Activated CD4-positive, alpha-beta memory T cell treated with anti-CD3 and anti-CD28 coated beads for 36 hours (primary cell): ENCODE results near the gene CMTM1. TPM values are rescaled to one million over a fixed set of nuclear protein-coding genes. Genes with fewer than 3 reads are reported as not detected.
"Not testable (repeated sequence)": the region's sequence is repeated elsewhere in the genome, so short reads cannot be mapped to it uniquely, and the experiment has no call there.

Experiments used
- CTCF ChIA-PET: fragments of 350-600 bp; sonication (Branson Sonifier 250); formaldehyde crosslinking; loops from one replicate; lab custom pipeline; 2021; ENCODE audit warnings: antibody characterized with exemption, inconsistent platforms; lab: Charles Lee
- POLR2A ChIA-PET: fragments of 350-600 bp; sonication (Branson Sonifier 250); formaldehyde crosslinking; loops from one replicate; lab custom pipeline; 2021; ENCODE audit warnings: antibody characterized with exemption; lab: Charles Lee
- DNase-seq: peaks from one replicate; pipeline ENCODE4 v3.0.0-alpha.2; 2020
- H3K27ac Mint-ChIP-seq: one replicate; pipeline ENCODE4 v1.8.0; 2021; ENCODE audit warnings: mixed read lengths
- H3K27me3 Mint-ChIP-seq: one replicate; pipeline ENCODE4 v1.8.0; 2021; ENCODE audit warnings: mixed read lengths
- H3K36me3 Mint-ChIP-seq: one replicate; pipeline ENCODE4 v1.8.0; 2021; ENCODE audit warnings: mixed read lengths
- H3K4me1 Mint-ChIP-seq: one replicate; pipeline ENCODE4 v1.8.0; 2021; ENCODE audit warnings: low read depth, mixed read lengths
- H3K4me3 Mint-ChIP-seq: one replicate; pipeline ENCODE4 v1.8.0; 2021; ENCODE audit warnings: mild to moderate bottlenecking, mixed read lengths
- H3K9me3 Mint-ChIP-seq: one replicate; pipeline ENCODE4 v1.8.0; 2021; ENCODE audit warnings: mixed read lengths
- intact Hi-C: fragments of 100-400 bp; cut with micrococcal nuclease; formaldehyde crosslinking; loops from one replicate; pipeline ENCODE4 v1.15.1; 2023
- total RNA-seq, 2 experiments: library from RNA; stranded (reverse); gene quantifications; one replicate each; pipeline ENCODE4 v1.2.3, GENCODE V29; 2021

CMTM1 gene
- total RNA-seq, 2 experiments from 2014 or later = 10.1 to 11.5 TPM

DNA sequence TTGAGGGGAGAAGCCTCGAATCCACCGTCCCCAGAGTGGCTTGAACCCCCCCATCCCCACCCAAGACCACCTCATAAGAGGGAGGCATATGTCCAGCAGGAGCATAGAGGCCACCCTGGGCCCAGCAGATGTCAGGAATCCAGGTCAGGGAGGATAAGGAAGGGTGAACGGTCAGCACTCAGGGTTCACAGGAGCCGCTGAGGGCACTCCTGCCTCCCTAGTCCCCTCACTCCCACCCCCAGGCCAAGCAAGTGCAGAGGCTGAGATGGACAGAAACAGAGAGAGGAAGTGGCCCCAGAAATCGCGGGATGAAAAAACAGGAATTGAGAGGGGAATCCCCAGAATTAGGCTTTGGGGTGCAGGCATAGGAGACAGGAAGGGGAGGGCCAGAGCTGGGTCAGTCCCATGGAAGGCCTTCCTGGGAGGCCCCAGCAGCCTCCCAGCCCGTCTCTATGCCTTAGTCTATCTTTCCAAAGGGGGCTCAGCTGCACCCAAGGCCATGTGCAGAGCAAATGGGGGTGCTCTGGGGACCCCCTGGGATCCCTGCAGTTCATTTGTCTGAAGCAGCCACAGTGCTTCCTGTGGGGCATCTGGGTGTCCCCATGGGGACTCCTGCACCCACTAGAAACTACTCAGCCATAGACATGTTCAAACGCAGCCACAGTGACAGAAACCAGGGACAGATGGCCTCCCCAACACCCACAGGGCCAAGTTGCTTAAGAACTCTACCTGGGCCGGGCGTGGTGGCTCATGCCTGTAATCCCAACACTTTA lies 39.9 kb downstream of the CMTM1 start:
- ChIA-PET POLR2A (interaction anchor here (0.6 to 2.8 kb wide), 2 partner anchors 42 to 410 kb away, joined by 3 to 15 read pairs; no protein-coding TSS in a partner anchor), CTCF (interaction anchor here (1.0 to 3.7 kb wide), 6 partner anchors 8 to 200 kb away, joined by 3 to 30 read pairs (median 14); no protein-coding TSS in a partner anchor)
- Mint-ChIP-seq H3K4me3 (peak overlapping the region; percentile 74), H3K4me1 (peaks cover 38% of the 10 kb centered on the region), H3K27me3 (no peaks in the 10 kb centered on the region), H3K27ac (peak overlapping the region; percentile 83), H3K9me3 (peaks cover 3% of the 10 kb centered on the region), H3K36me3 (peaks cover 19% of the 10 kb centered on the region)
- DNase-seq = peak; percentile 25
- intact Hi-C loops = loop anchor here (2.0 to 5.0 kb wide), 5 partner anchors 15 to 266 kb away; partner anchors contain the start of genes CMTM4 and DYNC1LI2

DNA sequence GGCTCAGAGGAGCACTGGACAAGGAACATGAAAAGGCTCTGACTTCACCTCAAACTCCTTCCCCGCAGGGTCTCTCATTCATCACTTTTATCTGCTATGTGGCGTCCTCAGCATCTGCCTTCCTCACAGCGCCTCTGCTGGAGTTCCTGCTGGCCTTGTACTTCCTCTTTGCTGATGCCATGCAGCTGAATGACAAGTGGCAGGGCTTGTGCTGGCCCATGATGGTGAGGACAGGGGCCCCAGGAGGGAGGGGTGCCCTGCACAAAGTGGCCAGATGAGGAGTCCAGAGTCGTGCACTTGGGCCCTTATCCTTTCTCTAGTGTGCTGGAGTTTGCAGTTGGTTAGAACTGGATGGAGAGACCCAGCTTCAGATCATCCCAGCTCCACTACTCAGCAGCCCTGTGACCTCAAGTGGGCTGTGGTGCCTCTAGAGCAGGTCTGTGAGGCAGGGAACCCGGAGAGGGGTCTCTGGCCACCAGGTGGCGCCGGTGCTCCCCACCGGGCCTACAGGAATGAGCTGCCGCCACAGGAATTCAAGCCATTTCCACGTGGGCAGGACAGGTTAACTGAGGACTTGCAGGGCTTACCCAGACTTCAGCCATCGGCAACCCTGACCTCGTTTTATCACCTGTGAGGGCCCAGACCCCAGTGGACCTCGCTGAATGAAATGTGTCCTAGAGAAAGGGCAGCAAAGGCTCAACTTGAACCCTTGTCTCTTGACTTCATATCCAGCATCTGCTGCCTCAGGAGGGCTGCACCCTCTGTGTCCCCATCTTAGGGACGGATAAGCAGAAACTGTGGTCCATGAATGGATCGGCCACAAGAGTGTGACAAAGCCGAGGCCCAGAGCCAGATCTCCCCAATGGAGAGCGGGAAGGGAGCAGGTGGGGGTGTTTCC lies 42.3 kb downstream of the CMTM1 start:
- H3K36me3 Mint-ChIP-seq = peaks cover 30% of the 10 kb centered on the region
- ChIA-PET POLR2A (interaction anchor here (0.8 to 1.4 kb wide), 3 partner anchors 45 to 87 kb away, joined by 3 read pairs; no protein-coding TSS in a partner anchor), CTCF (interaction anchor here (0.6 to 3.7 kb wide), 48 partner anchors 9 to 266 kb away, joined by 3 to 33 read pairs (median 4); partner anchors contain the start of genes CKLF, CMTM2, CMTM4 and DYNC1LI2)
- intact Hi-C loops = loop anchor here (2.0 to 5.0 kb wide), 4 partner anchors 42 to 264 kb away; partner anchors contain the start of genes CMTM4 and DYNC1LI2
- H3K27me3 Mint-ChIP-seq = no peaks in the 10 kb centered on the region
- H3K27ac Mint-ChIP-seq = peak overlapping the region; percentile 62
- peak; percentile 89 for DNase-seq
- H3K4me3 Mint-ChIP-seq = no peak overlapping the region
- peaks cover 34% of the 10 kb centered on the region for H3K4me1 Mint-ChIP-seq
- no peaks in the 10 kb centered on the region for H3K9me3 Mint-ChIP-seq

DNA sequence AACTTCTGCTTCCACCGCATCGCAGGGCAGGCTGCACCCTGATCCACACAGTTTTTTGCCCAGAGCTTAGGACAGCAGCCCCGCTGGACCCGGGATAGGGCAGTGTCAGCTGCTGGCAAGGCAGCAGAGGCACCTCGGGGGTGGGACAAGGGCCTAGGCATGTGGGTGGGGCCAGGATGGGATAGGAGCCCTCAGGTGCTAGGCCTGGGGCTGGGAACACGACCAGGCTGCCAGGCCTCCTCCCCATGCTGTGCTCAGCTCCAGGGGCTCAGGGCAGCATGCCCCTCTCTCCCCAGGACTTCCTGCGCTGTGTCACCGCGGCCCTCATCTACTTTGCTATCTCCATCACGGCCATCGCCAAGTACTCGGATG lies 42.9 kb downstream of the CMTM1 start:
- CTCF ChIA-PET = interaction anchor here (0.6 to 3.7 kb wide), 43 partner anchors 8 to 266 kb away, joined by 3 to 33 read pairs (median 5); partner anchors contain the start of genes CKLF, CMTM2, CMTM4 and DYNC1LI2
- peaks cover 28% of the 10 kb centered on the region for H3K4me1 Mint-ChIP-seq
- peaks cover 30% of the 10 kb centered on the region for H3K36me3 Mint-ChIP-seq
- DNase-seq = no peak
- POLR2A ChIA-PET = interaction anchor here (0.8 to 1.4 kb wide), 2 partner anchors 87 kb away, joined by 3 read pairs; no protein-coding TSS in a partner anchor
- no peak overlapping the region for H3K4me3 Mint-ChIP-seq
- no peaks in the 10 kb centered on the region for H3K9me3 Mint-ChIP-seq
- intact Hi-C loops = loop anchor here (2.0 to 5.0 kb wide), 4 partner anchors 42 to 263 kb away; partner anchors contain the start of genes CMTM4 and DYNC1LI2
- no peak overlapping the region for H3K27ac Mint-ChIP-seq
- no peaks in the 10 kb centered on the region for H3K27me3 Mint-ChIP-seq

DNA sequence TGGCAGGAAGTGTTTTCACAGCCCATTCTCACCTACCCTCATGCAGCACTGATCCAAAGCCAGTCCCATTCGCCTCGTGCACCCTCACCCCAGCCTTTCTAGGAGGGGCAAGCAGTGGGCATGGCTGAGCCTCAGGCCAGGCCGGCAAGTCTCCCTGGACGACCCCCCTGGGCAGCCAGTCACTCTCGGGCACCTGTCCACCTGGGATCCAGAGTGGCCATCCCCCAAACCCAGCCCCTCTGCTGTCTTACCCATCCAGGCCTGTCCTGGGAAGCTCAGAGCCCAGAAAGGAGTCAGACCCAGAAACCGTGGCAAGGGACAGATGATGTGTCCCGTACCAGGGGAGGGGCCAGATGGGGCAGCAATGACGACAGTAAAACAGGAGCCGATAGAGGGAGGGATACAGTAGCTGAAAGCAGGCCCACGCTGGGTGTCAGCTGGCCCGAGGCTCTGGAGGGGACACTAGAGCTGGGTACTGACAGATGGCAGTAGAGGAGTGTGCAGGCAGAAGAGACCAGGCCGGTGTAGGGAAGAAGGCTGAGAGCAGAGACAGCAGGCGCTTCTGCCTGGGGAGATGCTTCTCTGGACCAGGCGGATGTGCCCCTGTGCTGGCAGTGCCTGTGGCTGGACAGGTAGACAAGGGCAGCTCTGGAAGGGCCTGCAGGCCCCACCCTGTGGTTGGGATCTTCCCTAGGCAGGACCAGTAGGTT lies 44.0 kb downstream of the CMTM1 start:
- no peaks in the 10 kb centered on the region for H3K27me3 Mint-ChIP-seq

DNA sequence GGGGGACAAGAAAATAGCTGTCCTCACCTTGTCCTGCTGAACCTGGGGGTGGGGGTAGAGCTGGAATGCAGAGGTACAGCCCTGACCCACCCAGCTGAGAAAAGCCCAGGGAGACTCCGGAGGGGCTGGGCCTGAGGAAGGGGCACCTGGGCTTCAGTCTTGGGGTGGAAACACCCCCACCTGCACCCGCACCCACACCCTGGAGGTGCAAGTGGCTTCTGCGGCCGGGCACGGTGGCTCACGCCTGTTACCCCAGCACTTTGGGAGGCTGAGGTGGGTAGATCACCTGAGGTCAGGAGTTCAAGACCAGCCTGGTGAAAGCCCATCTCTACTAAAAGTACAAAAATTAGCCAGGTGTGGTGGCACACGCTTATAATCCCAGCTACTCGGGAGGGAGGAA lies 45.7 kb downstream of the CMTM1 start:
- H3K36me3 Mint-ChIP-seq = peaks cover 27% of the 10 kb centered on the region
- H3K4me3 Mint-ChIP-seq, H3K27ac Mint-ChIP-seq, DNase-seq, POLR2A ChIA-PET, H3K9me3 Mint-ChIP-seq, intact Hi-C loops, H3K27me3 Mint-ChIP-seq: not testable (repeated sequence)
- H3K4me1 Mint-ChIP-seq = peaks cover 22% of the 10 kb centered on the region
- CTCF ChIA-PET = interaction anchor here (0.6 to 1.3 kb wide), 4 partner anchors 39 to 256 kb away, joined by 3 to 5 read pairs (median 4); no protein-coding TSS in a partner anchor

More for the DNA sequence above, 44.0 kb downstream of the CMTM1 start:
- intact Hi-C loops = no loop called here
- POLR2A ChIA-PET = interaction anchor here (0.7 kb wide), 1 partner anchor 257 kb away, joined by 3 read pairs; no protein-coding TSS in a partner anchor
- no peak for DNase-seq
- CTCF ChIA-PET = interaction anchor here (0.6 to 2.3 kb wide), 4 partner anchors 24 to 258 kb away, joined by 3 to 10 read pairs (median 3); partner anchors contain the start of gene DYNC1LI2
- Mint-ChIP-seq H3K4me1 (peaks cover 28% of the 10 kb centered on the region), H3K4me3 (no peak overlapping the region), H3K9me3 (no peaks in the 10 kb centered on the region), H3K27ac (no peak overlapping the region), H3K36me3 (peaks cover 30% of the 10 kb centered on the region)

DNA sequence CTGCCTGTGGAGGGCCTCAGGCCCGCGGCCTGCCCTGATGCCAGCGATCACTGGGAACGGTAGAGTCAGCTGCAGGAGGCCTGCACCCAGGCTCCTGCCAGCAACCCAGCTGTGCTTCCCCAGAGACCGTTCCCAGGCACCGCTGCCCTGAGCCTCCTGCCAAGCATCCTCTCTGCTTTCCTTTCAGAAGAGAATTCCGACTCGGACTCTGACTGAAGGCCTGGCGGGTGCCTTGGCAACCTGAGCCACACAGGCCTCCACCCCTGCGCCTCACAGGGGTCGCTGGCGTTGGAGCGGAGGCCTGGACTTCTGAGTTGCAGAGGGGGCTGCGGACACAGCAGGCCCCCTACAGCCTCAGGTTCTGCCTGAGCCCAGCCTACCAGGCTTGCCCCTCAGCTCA lies 46.2 kb downstream of the CMTM1 start:
- peaks cover 17% of the 10 kb centered on the region for H3K4me1 Mint-ChIP-seq
- ChIA-PET CTCF (interaction anchor here (0.7 to 1.3 kb wide), 3 partner anchors 39 to 256 kb away, joined by 4 to 5 read pairs (median 4); no protein-coding TSS in a partner anchor), POLR2A (no interaction called here)
- H3K27me3 Mint-ChIP-seq = no peaks in the 10 kb centered on the region
- H3K27ac Mint-ChIP-seq = no peak overlapping the region
- H3K9me3 Mint-ChIP-seq = no peaks in the 10 kb centered on the region
- intact Hi-C loops = no loop called here
- DNase-seq = no peak
- peaks cover 27% of the 10 kb centered on the region for H3K36me3 Mint-ChIP-seq
- H3K4me3 Mint-ChIP-seq = no peak overlapping the region

DNA sequence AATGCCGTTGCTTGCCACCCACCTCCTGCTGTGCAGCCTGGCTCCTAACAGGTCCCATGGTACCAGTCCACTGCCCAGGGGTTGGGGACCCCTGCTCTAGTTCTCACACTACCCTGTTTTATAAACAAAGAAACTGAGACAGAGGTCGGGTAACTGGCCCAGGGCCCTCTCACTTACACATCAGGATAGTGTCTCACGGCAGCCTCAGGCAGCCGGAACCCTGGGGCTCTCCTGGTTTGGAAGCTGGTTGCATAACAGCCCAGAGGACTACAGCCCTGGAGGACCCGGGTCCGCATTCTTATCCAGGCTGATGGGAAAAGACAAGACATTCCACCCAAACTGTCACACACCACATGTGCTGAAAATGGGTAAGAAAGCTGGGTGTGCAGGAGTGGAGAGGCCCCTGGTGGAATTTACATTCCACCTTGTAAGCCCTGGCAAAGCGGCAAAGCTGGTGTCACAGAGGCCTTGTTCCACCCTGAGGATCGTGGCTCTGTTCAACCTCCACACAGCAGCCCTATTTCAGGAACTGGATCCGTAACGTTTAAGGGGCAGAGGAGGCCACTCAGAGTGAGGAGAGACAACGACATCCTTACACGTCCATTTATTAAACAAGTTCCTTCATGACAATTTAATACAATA lies 48.0 kb downstream of the CMTM1 start:
- intact Hi-C loops = no loop called here
- Mint-ChIP-seq H3K27ac (no peak overlapping the region), H3K9me3 (no peaks in the 10 kb centered on the region), H3K4me3 (no peak overlapping the region), H3K36me3 (peaks cover 27% of the 10 kb centered on the region), H3K27me3 (no peaks in the 10 kb centered on the region), H3K4me1 (peaks cover 4% of the 10 kb centered on the region)
- no peak for DNase-seq
- ChIA-PET POLR2A (no interaction called here), CTCF (interaction anchor here (1.1 to 1.2 kb wide), 2 partner anchors 10 to 37 kb away, joined by 3 to 5 read pairs; partner anchors contain the start of gene CMTM3)

DNA sequence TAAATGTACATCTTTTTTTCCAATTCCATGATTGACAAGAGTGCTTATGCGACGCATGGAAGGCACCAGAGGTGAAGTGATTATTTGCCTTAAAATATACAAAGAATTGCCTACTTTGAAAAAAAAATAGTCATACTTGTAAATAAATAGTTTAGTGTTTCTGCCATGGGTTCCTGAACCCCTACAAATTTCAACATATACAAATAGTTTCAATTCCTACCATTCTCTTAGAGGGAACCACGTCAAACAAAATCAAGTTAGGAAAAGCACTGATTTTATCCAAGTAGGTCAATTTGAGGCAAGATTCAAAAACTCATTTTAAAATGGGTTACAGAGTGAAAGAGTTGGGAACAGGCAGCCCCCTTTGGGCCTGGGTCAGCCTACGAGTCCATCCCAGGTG lies 49.9 kb downstream of the CMTM1 start:
- no peak for DNase-seq
- no peak overlapping the region for H3K4me3 Mint-ChIP-seq
- no peaks in the 10 kb centered on the region for H3K27me3 Mint-ChIP-seq
- ChIA-PET POLR2A (no interaction called here), CTCF (interaction anchor here (3.0 kb wide), 1 partner anchor 8 kb away, joined by 15 read pairs; no protein-coding TSS in a partner anchor)
- intact Hi-C loops = no loop called here
- H3K27ac Mint-ChIP-seq = no peak overlapping the region
- H3K9me3 Mint-ChIP-seq = no peaks in the 10 kb centered on the region
- peaks cover 11% of the 10 kb centered on the region for H3K36me3 Mint-ChIP-seq
- peaks cover 2% of the 10 kb centered on the region for H3K4me1 Mint-ChIP-seq

DNA sequence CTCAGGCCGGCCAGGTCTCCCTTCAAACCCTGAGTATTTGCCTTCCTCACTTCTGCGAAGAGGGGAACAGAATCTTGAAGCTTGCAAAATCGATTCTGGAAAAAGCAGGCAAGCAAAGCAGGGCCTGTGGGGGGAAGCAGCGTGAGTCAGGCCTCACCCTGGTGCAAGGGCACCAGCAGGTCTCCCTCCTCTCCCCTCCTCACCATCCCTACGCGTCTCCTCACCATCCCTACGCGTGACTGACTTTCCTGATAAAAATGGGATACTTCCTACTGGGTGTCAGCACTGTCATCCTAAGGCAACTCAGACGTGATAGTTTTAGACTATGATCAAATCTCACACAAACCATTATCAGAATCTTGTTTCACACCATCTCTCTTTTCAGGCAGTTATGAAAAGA lies 50.4 kb downstream of the CMTM1 start:
- H3K4me3 Mint-ChIP-seq = no peak overlapping the region
- H3K9me3 Mint-ChIP-seq = no peaks in the 10 kb centered on the region
- ChIA-PET POLR2A (no interaction called here), CTCF (interaction anchor here (3.0 kb wide), 1 partner anchor 8 kb away, joined by 15 read pairs; no protein-coding TSS in a partner anchor)
- peaks cover 2% of the 10 kb centered on the region for H3K4me1 Mint-ChIP-seq
- no peak overlapping the region for H3K27ac Mint-ChIP-seq
- H3K27me3 Mint-ChIP-seq = no peaks in the 10 kb centered on the region
- no peak for DNase-seq
- peaks cover 8% of the 10 kb centered on the region for H3K36me3 Mint-ChIP-seq
- intact Hi-C loops = no loop called here

DNA sequence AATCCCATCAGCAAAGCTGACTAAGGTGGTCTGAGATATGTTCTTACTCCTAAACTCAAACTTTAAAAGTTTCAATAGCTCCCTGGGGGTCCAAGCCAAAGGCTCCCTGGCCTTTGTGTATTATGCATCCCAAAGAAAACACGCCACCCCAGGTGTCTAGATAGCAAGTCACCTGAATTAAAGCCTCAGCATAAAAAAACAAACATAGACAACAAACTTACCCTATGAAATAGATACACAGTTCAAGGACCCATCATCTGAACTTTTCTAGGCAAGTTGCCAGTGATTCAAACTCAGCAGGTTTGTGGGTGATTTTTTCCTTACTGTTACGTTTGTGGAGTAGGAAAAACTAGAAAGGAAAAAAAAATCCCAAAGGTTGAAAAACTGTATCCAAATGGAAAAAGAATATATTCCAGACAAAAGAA lies 50.8 kb downstream of the CMTM1 start:
- H3K4me3 Mint-ChIP-seq = no peak overlapping the region
- intact Hi-C loops = no loop called here
- no peak overlapping the region for H3K27ac Mint-ChIP-seq
- H3K36me3 Mint-ChIP-seq = peaks cover 7% of the 10 kb centered on the region
- no peak for DNase-seq
- CTCF ChIA-PET = interaction anchor here (1.5 to 3.0 kb wide), 2 partner anchors 9 to 13 kb away, joined by 4 to 15 read pairs; no protein-coding TSS in a partner anchor
- peaks cover 2% of the 10 kb centered on the region for H3K4me1 Mint-ChIP-seq
- no peaks in the 10 kb centered on the region for H3K9me3 Mint-ChIP-seq
- H3K27me3 Mint-ChIP-seq = no peaks in the 10 kb centered on the region
- POLR2A ChIA-PET = no interaction called here
